AG04450 (cell line): ENCODE results near the gene ZMIZ2. TPM values are rescaled to one million over a fixed set of nuclear protein-coding genes. Genes with fewer than 3 reads are reported as not detected.

Source experiments
- CTCF ChIA-PET: fragments of 300-600, 350-600 bp; formaldehyde crosslinking; extraction: SDS; loops from one replicate; lab custom pipeline; 2022; ENCODE audit warnings: antibody characterized with exemption, inconsistent platforms; lab: Charles Lee
- POLR2A ChIA-PET: fragments of 350-600 bp; formaldehyde crosslinking; extraction: SDS; loops from one replicate; lab custom pipeline; 2021; ENCODE audit warnings: antibody characterized with exemption, inconsistent platforms; lab: Yijun Ruan, JAX
- DNase-seq: peaks from one replicate; pipeline ENCODE4 v3.0.0-alpha.2; 2011; ENCODE audit warnings: low read depth, low spot score
- H3K27ac ChIP-seq: one replicate; pipeline ENCODE4 v1.5.1; 2012; ENCODE audit warnings: low read depth, low read length, control low read depth
- H3K27me3 ChIP-seq: one replicate; pipeline ENCODE4 v1.6.0; 2012; ENCODE audit warnings: low read length; ENCODE audit not compliant: control insufficient read depth, insufficient read depth
- H3K4me3 ChIP-seq: 2 replicates; pipeline ENCODE4 v1.5.1; 2011; ENCODE audit warnings: mild to moderate bottlenecking, low read depth, low read length, control low read depth
- H3K9me3 ChIP-seq: 2 replicates; pipeline ENCODE4 v1.5.1; 2012; ENCODE audit warnings: low read length; ENCODE audit not compliant: control insufficient read depth, insufficient read depth
- CTCF ChIP-seq: IDR thresholded peaks from 2 replicates; pipeline ENCODE4 v1.5.1; 2011; ENCODE audit warnings: low read depth, low read length, control low read depth, inconsistent platforms
- polyA plus RNA-seq: library from polyadenylated mRNA; depleted of rRNA; stranded (reverse); fragments of >200 nt; gene quantifications from 2 replicates; pipeline ENCODE4 v1.2.3, GENCODE V29; 2011

ZMIZ2 gene
- polyA plus RNA-seq, 1 experiment: 4.8 TPM

- TF ChIP-seq CTCF: no peak
- no peak for DNase-seq
- no peak overlapping the region for H3K4me3 ChIP-seq
- ChIA-PET CTCF (interaction anchor here (1.1 kb wide), 1 partner anchor 96 kb away, joined by 3 read pairs; no protein-coding TSS in a partner anchor), POLR2A (interaction anchor here (0.6 to 1.1 kb wide), 2 partner anchors 37 to 56 kb away, joined by 3 read pairs; no protein-coding TSS in a partner anchor)
- no peaks in the 10 kb centered on the region; the same call in 1 of the 2 replicates for H3K9me3 ChIP-seq
- no peak overlapping the region for H3K27ac ChIP-seq
- H3K27me3 ChIP-seq: no peaks in the 10 kb centered on the region
These were observed 12.8 kb downstream of the ZMIZ2 start for GRCh38 chr7:44761207-44762161.

GRCh38 chr7:44762300-44762699, 13.7 kb downstream of the ZMIZ2 start:
- H3K4me3 ChIP-seq: no peak overlapping the region
- no peak for TF ChIP-seq CTCF
- no peak overlapping the region for H3K27ac ChIP-seq
- POLR2A ChIA-PET: no interaction called here
- CTCF ChIA-PET: interaction anchor here (1.1 kb wide), 1 partner anchor 95 kb away, joined by 3 read pairs; no protein-coding TSS in a partner anchor
- no peaks in the 10 kb centered on the region; the same call in 1 of the 2 replicates for H3K9me3 ChIP-seq
- no peak for DNase-seq
- no peaks in the 10 kb centered on the region for H3K27me3 ChIP-seq

GRCh38 chr7:44762726-44763522, 14.3 kb downstream of the ZMIZ2 start:
- Histone ChIP-seq H3K4me3 (no peak overlapping the region), H3K9me3 (no peaks in the 10 kb centered on the region; the same call in 1 of the 2 replicates), H3K27ac (no peak overlapping the region), H3K27me3 (no peaks in the 10 kb centered on the region)
- DNase-seq: no peak
- ChIA-PET POLR2A (no interaction called here), CTCF (interaction anchor here (1.1 kb wide), 1 partner anchor 95 kb away, joined by 3 read pairs; no protein-coding TSS in a partner anchor)
- TF ChIP-seq CTCF: no peak

- Histone ChIP-seq H3K9me3 (no peaks in the 10 kb centered on the region; the same call in 1 of the 2 replicates), H3K4me3 (no peak overlapping the region), H3K27me3 (no peaks in the 10 kb centered on the region), H3K27ac (no peak overlapping the region)
- no peak for DNase-seq
- no peak for TF ChIP-seq CTCF
- POLR2A ChIA-PET: no interaction called here
- CTCF ChIA-PET: no interaction called here
These were observed 15.4 kb downstream of the ZMIZ2 start for GRCh38 chr7:44764081-44764480.
